Effector memory CD8-positive, alpha-beta T cell (primary cell): ENCODE results near the gene AMIGO3.
"Not testable (repeated sequence)": the region's sequence is repeated elsewhere in the genome, so short reads cannot be mapped to it uniquely, and the experiment has no call there.

ENCODE experiments used
- ATAC-seq: fragments of 150-1000 bp; cut with Tn5 transposase; replicated peaks from 2 replicates; pipeline ENCODE4 v1.10.0; 2021; ENCODE audit warnings: mild to moderate bottlenecking, moderate library complexity
- DNase-seq, 3 experiments: peaks; one replicate each; pipeline ENCODE4 v3.0.0; 2021
- H3K27ac Mint-ChIP-seq, 2 donors: one replicate each; pipeline ENCODE4 v1.8.0; 2022; ENCODE audit warnings: mild to moderate bottlenecking in 2 of 2, mixed read lengths in 2 of 2, moderate library complexity in 2 of 2
- H3K27me3 Mint-ChIP-seq, 2 donors: one replicate each; pipeline ENCODE4 v1.8.0; 2022; ENCODE audit warnings: mixed read lengths in 2 of 2
- H3K36me3 Mint-ChIP-seq: one replicate; pipeline ENCODE4 v1.8.0; 2022; ENCODE audit warnings: mild to moderate bottlenecking, moderate library complexity, mixed read lengths; ENCODE audit not compliant: insufficient read depth
- H3K4me1 Mint-ChIP-seq, 2 donors: one replicate each; pipeline ENCODE4 v1.8.0; 2022; ENCODE audit warnings: low read depth in 2 of 2, mixed read lengths in 2 of 2
- H3K4me3 Mint-ChIP-seq, 2 donors: one replicate each; pipeline ENCODE4 v1.8.0; 2022; ENCODE audit warnings: mild to moderate bottlenecking in 2 of 2, mixed read lengths in 2 of 2, moderate library complexity in 2 of 2
- H3K9me3 Mint-ChIP-seq, 2 donors: one replicate each; pipeline ENCODE4 v1.8.0; 2022; ENCODE audit warnings: mixed read lengths in 2 of 2

The AMIGO3 gene

DNA sequence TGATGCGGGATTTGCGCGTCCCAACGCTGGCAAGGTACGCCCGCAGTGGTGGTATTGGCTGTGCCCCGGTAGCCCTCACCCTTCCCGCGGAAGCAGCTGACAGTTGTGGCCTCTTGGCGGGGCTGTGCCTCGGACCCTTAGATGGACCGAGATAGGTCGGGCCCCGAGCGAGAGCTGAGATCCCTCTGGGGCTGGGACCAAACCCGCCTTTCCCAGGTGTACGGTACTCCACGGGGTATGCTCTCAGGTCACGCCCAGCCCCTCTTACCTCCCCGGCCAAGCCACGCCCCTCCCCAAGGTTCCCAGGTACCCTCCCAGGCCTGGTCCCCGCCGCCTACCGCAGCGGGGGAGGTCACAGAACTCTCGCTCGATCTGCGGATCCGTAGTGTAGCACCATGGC is 33.1 kb downstream of the AMIGO3 start:
- not testable (repeated sequence) for H3K27me3 Mint-ChIP-seq, H3K9me3 Mint-ChIP-seq, DNase-seq
- H3K4me1 Mint-ChIP-seq: peaks cover 29 to 30% of the 10 kb centered on the region in 2 donors
- peak overlapping the region in 1 of 2 donors; percentile 55 for H3K27ac Mint-ChIP-seq
- H3K36me3 Mint-ChIP-seq: peaks cover 27% of the 10 kb centered on the region
- peak; percentile 17 for ATAC-seq
- peak overlapping the region in 1 of 2 donors; percentile 63 for H3K4me3 Mint-ChIP-seq

DNA sequence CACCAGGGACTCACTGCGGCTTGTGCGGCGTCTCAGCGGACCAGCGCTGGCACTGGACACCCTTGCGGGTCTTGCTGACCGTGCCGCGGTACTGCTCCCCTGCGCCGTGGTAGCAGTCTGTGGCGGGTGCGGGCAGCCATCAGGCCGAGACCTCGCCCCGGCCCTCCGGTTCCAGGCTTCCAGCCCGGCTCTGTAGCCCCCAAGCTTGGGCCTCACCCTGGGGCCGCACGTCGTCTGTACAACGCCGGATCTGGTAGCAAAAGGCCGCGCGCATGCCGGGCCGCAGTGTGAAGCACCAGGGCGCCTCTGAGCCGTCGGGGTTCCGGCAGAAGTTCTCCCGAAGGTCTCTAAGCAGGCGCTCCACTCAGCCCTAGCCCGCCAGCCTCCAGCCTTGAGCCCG is 33.6 kb downstream of the AMIGO3 start:
- H3K9me3 Mint-ChIP-seq, ATAC-seq, H3K27me3 Mint-ChIP-seq, H3K27ac Mint-ChIP-seq, DNase-seq: not testable (repeated sequence)
- peaks cover 26 to 27% of the 10 kb centered on the region in 2 donors for H3K4me1 Mint-ChIP-seq
- H3K4me3 Mint-ChIP-seq: peak overlapping the region in 1 of 2 donors; percentile 63
- H3K36me3 Mint-ChIP-seq: peaks cover 27% of the 10 kb centered on the region

DNA sequence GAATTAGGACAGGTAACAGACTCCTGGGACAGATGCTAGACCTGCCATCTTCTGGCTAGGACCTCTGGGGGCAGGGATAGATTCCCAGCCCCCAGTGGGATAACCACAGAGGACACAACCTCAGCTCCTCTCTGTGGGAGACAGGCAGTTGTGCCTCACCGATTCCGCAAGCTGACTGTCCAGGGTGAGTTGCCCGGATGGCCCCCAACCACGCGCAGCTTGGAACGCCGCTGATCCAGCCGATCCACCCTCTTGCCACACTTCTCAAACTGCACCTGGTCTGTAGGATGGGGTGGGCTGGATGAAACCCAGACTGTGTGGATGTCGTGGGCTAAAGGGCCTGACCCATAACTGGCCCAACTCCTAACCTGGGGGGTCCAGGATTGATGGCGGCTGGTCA is 34.4 kb downstream of the AMIGO3 start:
- not testable (repeated sequence) for H3K27ac Mint-ChIP-seq, H3K27me3 Mint-ChIP-seq, DNase-seq, ATAC-seq, H3K9me3 Mint-ChIP-seq
- Mint-ChIP-seq H3K4me3 (peak overlapping the region; percentile 38 to 45), H3K4me1 (peaks cover 19 to 23% of the 10 kb centered on the region in 2 donors), H3K36me3 (peaks cover 30% of the 10 kb centered on the region)

DNA sequence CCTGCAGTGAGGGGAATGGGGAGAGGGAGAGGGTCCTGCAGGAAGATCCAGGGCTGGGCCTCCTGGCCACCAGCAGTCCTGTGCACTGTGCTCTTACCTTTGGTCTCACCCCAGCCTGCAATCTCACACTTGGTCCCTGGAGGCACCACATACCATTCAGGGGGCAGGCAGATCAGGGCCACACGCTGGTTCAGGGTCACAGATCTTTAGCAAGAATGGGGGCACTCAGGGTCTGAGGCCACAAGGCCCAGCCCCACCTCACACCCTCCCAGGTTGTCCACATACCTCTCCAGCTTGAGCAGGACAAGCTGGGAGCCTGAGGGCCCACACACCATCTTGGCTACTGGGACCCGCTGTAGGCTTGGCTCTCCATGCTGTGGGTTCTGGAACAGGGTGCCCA is 35.0 kb downstream of the AMIGO3 start:
- not testable (repeated sequence) for ATAC-seq, DNase-seq, H3K9me3 Mint-ChIP-seq, H3K27ac Mint-ChIP-seq, H3K4me3 Mint-ChIP-seq, H3K27me3 Mint-ChIP-seq
- Mint-ChIP-seq H3K36me3 (peaks cover 23% of the 10 kb centered on the region), H3K4me1 (peaks cover 12 to 20% of the 10 kb centered on the region in 2 donors)

DNA sequence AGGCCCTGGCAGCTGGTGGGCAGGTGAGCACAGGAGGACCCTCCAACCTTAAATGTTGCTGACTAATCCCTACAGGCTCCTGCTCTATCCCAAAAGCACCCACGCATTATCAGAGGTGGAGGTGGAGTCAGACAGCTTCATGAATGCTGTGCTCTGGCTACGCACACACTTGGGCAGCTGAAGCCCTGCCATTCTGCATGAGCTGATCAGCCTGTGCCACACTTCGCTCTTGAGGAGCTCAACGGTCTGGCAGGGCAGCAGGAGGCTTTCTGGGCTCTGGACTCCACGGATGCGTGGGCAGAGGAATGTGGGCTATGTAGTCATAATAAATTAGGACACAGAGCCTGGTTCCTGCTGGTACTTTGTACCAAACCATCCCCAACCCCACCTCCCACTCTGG is 36.3 kb downstream of the AMIGO3 start:
- Mint-ChIP-seq H3K27ac (no peak overlapping the region), H3K27me3 (no peaks in the 10 kb centered on the region), H3K9me3 (no peaks in the 10 kb centered on the region), H3K36me3 (peaks cover 10% of the 10 kb centered on the region), H3K4me3 (no peak overlapping the region), H3K4me1 (peaks cover 0 to 10% of the 10 kb centered on the region in 2 donors)
- DNase-seq: no peak
- ATAC-seq: no peak

DNA sequence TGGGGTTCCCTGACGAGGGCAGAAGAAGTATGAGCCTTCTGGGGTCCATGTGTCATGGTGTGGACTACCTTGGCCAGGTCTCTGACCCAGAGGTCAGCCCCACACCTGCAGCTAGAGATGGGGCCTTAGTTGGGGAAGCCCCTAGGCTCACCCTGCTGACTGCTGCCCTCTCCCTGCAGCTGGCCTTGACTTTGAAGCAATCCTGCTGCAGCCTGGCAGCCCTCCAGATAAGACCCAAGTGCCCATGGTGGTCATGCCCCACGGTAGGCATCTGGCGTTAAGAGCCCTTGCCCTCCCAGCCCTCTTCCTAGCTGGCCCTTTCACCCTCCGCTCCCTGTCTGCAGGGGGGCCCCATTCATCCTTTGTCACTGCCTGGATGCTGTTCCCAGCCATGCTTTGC is 37.9 kb downstream of the AMIGO3 start:
- H3K9me3 Mint-ChIP-seq: no peaks in the 10 kb centered on the region
- ATAC-seq: no peak
- peaks cover 4 to 11% of the 10 kb centered on the region in 2 donors for H3K4me1 Mint-ChIP-seq
- no peak for DNase-seq
- H3K27me3 Mint-ChIP-seq: no peaks in the 10 kb centered on the region
- no peak overlapping the region for H3K27ac Mint-ChIP-seq
- H3K4me3 Mint-ChIP-seq: no peak overlapping the region
- peaks cover 13% of the 10 kb centered on the region for H3K36me3 Mint-ChIP-seq

DNA sequence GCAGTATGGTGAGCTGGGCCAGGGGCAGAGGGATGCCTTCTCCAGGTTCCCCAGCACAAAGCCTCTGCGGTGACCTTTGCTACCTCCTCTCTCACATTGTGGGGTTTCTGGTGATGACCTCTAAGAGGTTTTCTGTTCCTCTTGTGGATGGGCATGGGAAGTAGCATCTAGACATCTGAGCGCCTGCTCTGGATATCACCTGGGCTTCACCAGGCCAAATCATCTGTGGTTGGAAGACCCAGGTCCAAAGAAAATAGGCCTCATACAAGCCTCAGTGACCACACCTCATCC is 38.3 kb downstream of the AMIGO3 start:
- no peak for ATAC-seq
- DNase-seq: no peak
- Mint-ChIP-seq H3K36me3 (peaks cover 13% of the 10 kb centered on the region), H3K27ac (no peak overlapping the region), H3K9me3 (no peaks in the 10 kb centered on the region), H3K4me3 (no peak overlapping the region), H3K4me1 (peaks cover 5 to 11% of the 10 kb centered on the region in 2 donors), H3K27me3 (no peaks in the 10 kb centered on the region)

DNA sequence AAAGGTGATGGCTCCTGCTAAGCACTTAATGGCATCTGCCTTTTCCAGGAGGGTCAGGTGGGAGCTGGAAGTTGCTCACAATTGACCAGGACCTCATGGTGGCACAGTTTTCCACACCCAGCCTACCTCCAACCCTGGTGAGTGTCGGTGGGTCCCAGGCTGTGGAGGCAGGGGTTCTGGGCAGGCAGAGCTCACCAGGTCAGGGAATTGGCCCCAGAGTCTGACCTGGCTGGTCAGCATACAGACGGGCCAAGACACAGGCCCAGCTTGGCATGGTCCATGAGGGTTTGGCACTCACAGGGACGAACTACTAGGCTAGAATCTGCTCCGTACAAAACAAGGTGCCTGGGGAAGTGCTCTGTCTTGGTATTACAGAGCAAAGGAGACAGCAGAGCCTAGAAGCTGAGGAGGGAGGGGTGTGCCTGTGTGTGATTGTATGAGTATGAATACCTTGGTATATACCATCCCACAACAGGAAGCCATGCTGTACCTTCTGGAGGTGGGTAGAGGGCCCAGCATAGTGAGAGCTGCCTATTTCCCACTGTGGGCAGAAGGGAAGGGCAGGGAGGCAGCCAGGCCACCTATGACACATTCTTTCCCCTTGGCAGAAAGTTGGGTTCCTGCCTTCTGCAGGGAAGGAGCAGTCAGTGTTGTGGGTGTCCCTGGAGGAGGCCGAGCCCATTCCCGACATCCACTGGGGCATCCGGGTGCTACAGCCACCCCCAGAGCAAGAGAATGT is 38.8 kb downstream of the AMIGO3 start:
- Mint-ChIP-seq H3K9me3 (no peaks in the 10 kb centered on the region), H3K27ac (peak overlapping the region in 1 of 2 donors; percentile 26), H3K4me1 (peaks cover 10 to 14% of the 10 kb centered on the region in 2 donors), H3K4me3 (no peak overlapping the region), H3K27me3 (no peaks in the 10 kb centered on the region), H3K36me3 (peaks cover 13% of the 10 kb centered on the region)
- no peak for ATAC-seq
- DNase-seq: no peak

DNA sequence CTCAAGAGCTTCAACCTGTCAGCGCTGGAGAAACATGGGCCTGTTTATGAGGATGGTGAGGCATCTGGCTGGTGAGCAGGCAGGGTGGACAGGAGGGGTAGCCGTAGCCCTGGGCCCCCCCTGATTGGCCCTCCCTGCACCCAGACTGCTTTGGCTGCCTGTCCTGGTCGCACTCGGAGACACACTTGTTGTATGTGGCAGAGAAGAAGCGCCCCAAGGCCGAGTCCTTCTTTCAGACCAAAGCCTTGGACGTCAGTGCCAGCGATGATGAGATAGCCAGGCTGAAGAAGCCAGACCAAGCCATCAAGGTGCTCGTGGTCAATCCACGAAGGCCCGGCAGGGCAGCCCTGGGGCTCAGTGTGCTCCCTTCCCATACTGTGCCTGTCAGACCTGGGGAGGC is 43.6 kb downstream of the AMIGO3 start:
- Mint-ChIP-seq H3K4me3 (peak overlapping the region; percentile 81 to 87), H3K27me3 (no peaks in the 10 kb centered on the region), H3K27ac (no peak overlapping the region)

DNA sequence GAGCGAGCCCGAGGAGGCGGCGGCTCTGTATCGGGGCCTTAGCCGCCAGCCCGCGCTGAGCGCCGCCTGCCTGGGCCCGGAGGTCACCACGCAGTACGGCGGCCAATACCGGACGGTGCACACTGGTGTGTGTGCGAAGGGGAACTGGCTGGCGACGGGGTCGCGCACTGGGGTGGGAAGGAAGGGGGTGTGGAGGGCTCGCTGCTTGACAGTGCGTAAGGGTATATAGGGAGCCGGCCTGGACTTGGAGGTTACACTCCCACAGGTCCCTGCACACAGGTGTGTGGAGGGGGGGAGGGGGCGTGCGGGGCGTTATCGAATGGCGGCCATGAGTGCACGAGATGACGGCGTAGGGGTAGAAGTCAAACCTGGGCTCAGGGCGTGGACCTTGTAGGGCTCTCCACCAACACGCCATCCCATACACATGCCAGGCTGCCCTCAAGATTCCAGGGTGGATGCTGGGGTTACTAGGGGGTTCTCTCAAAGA is 44.9 kb downstream of the AMIGO3 start:
- Mint-ChIP-seq H3K4me3 (peak overlapping the region; percentile 81 to 87), H3K36me3 (peaks cover 17% of the 10 kb centered on the region), H3K9me3 (no peaks in the 10 kb centered on the region), H3K4me1 (peaks cover 19 to 21% of the 10 kb centered on the region in 2 donors), H3K27me3 (no peaks in the 10 kb centered on the region), H3K27ac (peak overlapping the region; percentile 93 to 95)
- DNase-seq: no peak
- ATAC-seq: peak; percentile 6

More for the DNA sequence above, 43.6 kb downstream of the AMIGO3 start:
- ATAC-seq (no peak), DNase-seq (no peak)
- Mint-ChIP-seq H3K9me3 (no peaks in the 10 kb centered on the region), H3K36me3 (peaks cover 20% of the 10 kb centered on the region), H3K4me1 (peaks cover 21 to 24% of the 10 kb centered on the region in 2 donors)

DNA sequence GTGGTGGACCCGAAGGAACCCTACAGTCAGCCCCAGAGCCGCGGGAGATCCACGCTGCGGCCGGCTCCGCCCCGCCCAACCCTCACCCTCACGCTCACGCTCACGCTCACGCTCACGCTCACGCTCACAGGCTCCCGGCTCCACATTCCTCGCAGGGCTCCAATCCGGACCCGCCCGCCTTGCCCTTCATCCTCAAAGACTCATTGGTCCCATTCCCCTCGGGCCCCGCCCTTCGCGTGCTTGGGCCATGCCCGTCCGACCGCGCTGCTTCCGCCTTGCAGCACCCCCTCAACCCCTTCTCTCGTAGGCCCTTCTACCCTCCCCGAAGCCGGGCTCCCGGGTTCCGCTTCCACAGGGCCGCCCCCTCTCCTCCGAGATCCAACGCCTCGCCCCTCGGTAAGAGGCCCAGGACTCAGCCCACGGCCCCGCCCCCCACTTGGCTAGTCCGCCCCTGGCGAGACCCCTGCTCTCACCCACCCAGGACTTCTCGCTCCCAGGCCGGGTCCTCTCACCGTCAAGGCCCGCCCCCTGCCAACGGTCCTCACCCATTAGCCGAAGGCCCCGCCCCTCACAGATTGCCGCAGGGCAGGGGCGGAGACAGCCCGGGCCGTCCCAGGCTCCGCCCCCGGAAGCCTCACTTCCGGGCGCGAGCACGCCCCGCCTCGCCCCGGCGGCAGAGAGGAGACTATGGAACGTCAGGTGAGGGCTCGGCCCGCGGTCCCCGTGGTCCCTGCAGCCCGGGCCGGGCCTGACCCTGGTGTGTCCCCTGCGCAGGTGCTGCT is 45.6 kb downstream of the AMIGO3 start, which contains the start of gene APEH:
Gene APEH (plus strand): TSS at position 637 of the 782 bp plus-strand sequence. CDS start 51 bp downstream, at position 688.
- H3K4me1 Mint-ChIP-seq: peaks cover 19 to 21% of the 10 kb centered on the region in 2 donors
- H3K27ac Mint-ChIP-seq: peak within 1 kb of the TSS; percentile 93 to 95
- peak; percentile 83 for ATAC-seq
- peaks cover 17% of the 10 kb centered on the region for H3K36me3 Mint-ChIP-seq
- peak within 1 kb of the TSS; percentile 81 to 87 for H3K4me3 Mint-ChIP-seq
- peak; percentile 95 to 97 (median 97) for DNase-seq
- no peaks in the 10 kb centered on the region for H3K9me3 Mint-ChIP-seq
- peaks cover 0 to 4% of the 10 kb centered on the region in 2 donors for H3K27me3 Mint-ChIP-seq

DNA sequence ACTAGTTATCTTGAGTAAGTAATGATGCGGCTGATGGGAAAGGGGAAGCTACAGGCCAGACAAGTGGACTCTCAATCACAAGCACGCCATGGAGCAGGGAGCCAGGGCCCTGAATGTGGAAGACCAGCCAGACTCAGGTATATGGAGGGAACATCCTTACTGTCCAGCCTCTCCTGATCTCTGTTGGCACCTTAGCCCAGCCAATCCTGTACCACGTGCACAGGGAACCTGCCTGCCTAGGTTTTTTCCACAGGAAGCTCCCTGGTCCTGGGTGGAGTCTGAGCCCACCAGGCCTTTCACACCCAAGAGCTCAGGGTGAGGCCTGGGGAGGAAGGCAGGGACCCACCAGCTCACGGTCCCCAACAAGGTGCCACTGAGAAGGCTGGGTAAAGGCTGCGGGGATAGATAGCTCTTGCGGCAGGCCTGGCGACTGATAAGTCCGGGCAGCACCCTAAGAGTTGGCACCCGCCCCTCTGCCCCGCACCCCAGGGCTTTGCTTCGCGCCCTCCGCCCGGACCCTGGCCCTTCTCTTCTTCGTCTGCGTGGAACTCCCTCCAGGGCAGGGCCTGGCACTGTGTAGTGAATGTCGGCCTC is 46.3 kb downstream of the AMIGO3 start:
- Mint-ChIP-seq H3K9me3 (no peaks in the 10 kb centered on the region), H3K27me3 (peaks cover 0 to 11% of the 10 kb centered on the region in 2 donors), H3K27ac (peak overlapping the region; percentile 93 to 95), H3K36me3 (peaks cover 17% of the 10 kb centered on the region), H3K4me3 (peak overlapping the region; percentile 81 to 87), H3K4me1 (peaks cover 19 to 21% of the 10 kb centered on the region in 2 donors)
- ATAC-seq (no peak), DNase-seq (peak in 1 of 3 experiments; percentile 17)
